K562 treated with DMSO at 1 percent for 12 hours (cell line): ENCODE data around the gene FRS2. TPM values are rescaled to one million over a fixed set of nuclear protein-coding genes. Genes with fewer than 3 reads are reported as not detected.

Experiments
- total RNA-seq: library from RNA; unstranded; fragments of 300-600 nt; gene quantifications from 2 replicates; pipeline ENCODE4 v1.2.3, GENCODE V29; 2022; ENCODE audit not compliant: insufficient read depth

The FRS2 gene
- 1.6 and 5.9 TPM in 2 replicates for total RNA-seq

GRCh38 chr12:69470189-69471075 lies at the start of gene FRS2:
Gene FRS2 (plus strand): TSS chr12:69470388. CDS start chr12:69569031, 98,643 bp downstream.

GRCh38 chr12:69585189-69586062 lies 115.2 kb downstream of the FRS2 start, which contains the start of gene CCT2:
Gene CCT2 (plus strand): TSS chr12:69585459. CDS start chr12:69585522, 63 bp downstream.

GRCh38 chr12:69610729-69611128 lies 140.5 kb downstream of the FRS2 start, which contains the start of gene LRRC10:
Gene LRRC10 (minus strand): TSS chr12:69610907. CDS start chr12:69610838, 69 bp downstream.

Other genes starting within 250 kb of the FRS2 start
- gene CPSF6, start 230.8 kb upstream of the FRS2 start, total RNA-seq, result 40.3 and 67.1 TPM in 2 replicates
- gene LYZ, start 122.0 kb upstream of the FRS2 start, total RNA-seq, result 26.6 and 39.2 TPM in 2 replicates
- gene YEATS4, start 110.6 kb upstream of the FRS2 start, total RNA-seq, result 32.5 and 45.4 TPM in 2 replicates
- 170 and 192 TPM in 2 replicates for gene CCT2, start 115.1 kb downstream of the FRS2 start, total RNA-seq
- gene LRRC10, start 140.5 kb downstream of the FRS2 start, total RNA-seq, result not detected in 2 replicates
- gene BEST3, start 228.9 kb downstream of the FRS2 start, total RNA-seq, result not detected in 2 replicates